Right renal cortex interstitium (tissue), 3 donors: ENCODE data around the gene TOP3B. TPM values are rescaled to one million over a fixed set of nuclear protein-coding genes. Genes with fewer than 3 reads are reported as not detected.

Source experiments
- DNase-seq, 3 donors: peaks; one replicate each; pipeline ENCODE4 v3.0.0-alpha.2; 2013; ENCODE audit warnings: low read depth in 3 of 3, low spot score in 2 of 3
- polyA plus RNA-seq, 3 donors: library from polyadenylated mRNA; unstranded; fragments of 120-200 nt; gene quantifications; one replicate each; pipeline ENCODE4 v1.2.1, GENCODE V29; 2013; ENCODE audit not compliant: insufficient read length in 3 of 3

TOP3B gene
- polyA plus RNA-seq, 3 donors: 22.4 to 27.8 (median 22.9) TPM

DNA sequence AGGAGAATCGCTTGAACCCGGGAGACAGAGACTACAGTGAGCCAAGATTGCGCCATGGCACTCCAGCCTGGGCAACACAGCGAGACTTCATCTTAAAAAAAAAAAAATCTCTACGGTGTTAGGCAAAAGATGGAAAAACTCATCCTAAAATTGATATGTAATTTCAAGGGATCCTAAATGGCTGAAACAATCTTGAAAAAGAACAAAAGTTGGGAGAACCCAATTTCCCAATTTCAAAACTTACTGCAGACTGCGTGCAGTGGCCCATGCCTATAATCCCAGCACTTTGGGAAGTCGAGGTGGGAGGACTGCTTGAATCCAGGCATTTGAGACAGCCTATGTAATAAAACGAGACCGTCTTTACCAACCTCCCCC is 31.7 kb upstream of the TOP3B start:
- DNase-seq: no peak

GRCh38 chr22:22013559-22014284 is 31.1 kb upstream of the TOP3B start:
- DNase-seq: no peak

DNA sequence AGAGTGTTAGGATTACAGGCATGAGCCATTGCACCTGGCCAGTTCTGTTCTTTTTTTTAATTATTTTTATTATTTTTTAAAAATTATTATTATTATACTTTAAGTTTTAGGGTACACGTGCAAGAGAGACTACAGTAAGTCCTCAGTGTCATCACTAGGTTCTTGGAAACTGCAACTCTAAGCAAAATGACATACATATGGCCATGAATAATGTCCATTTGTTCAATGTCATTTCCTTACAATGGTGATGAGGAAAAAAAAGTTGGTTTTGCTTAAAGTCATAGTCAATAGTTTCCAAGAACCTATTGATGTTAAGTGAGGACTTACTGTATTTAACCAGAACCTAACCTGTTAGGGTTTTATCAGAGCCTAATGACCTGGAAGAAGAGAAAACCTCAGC is 29.4 kb upstream of the TOP3B start:
- DNase-seq: no peak

- DNase-seq: no peak
These were observed 27.8 kb upstream of the TOP3B start for GRCh38 chr22:22010358-22010757.

DNA sequence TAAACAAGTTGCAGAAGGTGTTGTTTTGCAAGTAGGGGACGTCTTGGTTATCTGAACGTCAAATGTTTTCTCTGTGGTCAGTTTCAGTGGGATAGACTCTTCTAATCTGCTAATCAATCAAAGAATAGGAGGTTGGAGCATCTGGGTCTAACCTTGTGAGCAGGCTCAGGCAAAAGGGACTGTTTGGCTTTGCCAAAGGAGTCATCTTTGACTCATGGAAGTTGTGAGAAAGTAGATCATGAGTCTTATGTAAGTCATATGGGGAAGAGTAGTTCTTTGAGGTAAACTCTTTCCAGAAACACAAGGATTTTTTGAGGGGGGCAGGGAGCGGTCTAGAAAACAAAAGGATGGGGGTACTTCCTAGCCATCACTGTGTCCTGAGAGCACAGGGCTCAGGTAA is 27.1 kb upstream of the TOP3B start:
- DNase-seq: no peak

DNA sequence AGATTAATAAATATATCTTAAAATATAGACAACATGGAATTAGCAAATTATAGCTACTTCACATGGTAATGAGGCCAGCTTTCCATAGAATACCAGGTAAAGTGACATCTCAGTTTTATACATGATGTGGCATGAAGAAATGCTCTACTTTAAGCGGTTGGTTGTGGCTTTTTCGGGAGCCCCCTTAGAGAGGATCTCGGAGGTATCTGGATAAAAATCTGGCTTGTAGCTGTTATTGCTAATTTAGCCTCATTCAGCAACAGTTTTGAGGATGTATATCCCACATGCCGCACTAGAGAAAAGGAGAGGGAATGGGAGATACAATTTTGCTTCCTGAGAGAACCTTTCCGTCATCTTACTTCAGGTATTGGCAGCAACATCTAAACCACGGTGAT is 24.0 kb upstream of the TOP3B start:
- DNase-seq: no peak

DNA sequence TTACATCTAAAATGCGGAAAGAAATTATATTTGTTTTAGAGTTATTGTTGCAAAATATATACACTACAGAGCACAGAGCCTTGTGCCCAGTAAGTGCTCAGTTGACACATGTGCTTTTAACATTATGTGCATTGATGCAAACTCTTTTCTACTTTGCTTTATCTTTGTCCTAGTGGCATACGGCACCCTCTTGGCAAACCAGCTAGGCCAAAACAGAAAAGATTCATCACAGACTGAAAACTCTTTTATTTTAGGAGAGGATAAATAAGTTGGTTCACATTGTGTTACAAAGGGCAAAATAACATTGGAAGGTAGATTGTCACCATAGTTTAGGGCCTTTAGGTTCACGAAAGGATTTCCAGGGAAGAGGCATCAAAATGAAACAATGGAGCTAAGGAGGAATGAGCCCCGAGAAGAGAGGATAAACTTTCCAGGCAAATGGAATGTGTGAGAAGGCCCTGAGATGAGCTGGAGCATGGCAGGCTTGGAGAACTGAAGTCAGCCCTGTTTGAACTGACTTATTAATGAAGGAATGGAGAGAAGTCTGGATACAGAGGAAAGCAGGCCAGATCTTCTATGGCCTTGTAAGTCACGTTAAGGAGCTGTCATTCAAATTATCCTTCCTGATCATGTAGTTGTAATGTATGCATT is 23.5 kb upstream of the TOP3B start:
- DNase-seq: no peak

GRCh38 chr22:22003233-22003632 is 20.6 kb upstream of the TOP3B start:
- no peak for DNase-seq

- DNase-seq: no peak
These were observed 20.0 kb upstream of the TOP3B start for GRCh38 chr22:22002526-22003055.

DNA sequence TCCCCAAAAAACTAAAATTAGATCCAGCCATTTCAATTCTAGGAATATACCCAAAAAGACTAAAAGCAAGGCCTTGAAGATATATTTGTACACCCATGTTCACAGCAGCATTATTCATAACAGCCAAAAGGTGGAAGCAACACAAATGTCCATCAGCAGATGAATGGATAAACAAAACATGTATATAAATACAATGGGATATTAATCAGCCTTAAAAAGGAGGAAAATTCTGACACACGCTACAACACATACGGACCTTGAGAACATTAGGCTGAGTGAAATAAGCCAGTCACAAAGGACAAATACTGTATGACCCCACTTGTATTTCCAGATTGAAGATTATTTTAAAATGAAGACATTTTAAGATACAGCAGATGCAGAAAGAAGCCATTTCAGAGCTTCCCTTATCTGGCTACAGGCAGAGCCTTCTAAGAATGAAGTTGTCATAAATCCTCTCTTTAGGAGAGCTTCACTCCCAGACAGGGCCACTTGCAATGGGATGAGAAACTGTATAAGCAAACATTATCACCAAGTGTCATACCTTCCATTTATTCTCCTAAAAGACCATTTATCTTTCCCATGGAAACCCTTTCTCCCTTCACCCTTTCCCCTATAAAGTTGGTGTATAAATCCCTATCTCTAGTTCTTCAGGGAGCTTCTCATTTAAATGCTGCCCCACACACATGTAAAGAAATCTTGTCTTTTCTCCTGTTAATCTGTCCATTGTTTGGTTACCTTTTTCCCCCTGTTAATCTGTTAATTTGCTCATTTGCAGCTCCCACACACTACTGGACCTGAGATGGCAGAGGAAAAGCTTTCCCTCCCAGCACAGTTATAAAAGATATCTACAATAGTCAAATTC is 19.3 kb upstream of the TOP3B start:
- DNase-seq: no peak

DNA sequence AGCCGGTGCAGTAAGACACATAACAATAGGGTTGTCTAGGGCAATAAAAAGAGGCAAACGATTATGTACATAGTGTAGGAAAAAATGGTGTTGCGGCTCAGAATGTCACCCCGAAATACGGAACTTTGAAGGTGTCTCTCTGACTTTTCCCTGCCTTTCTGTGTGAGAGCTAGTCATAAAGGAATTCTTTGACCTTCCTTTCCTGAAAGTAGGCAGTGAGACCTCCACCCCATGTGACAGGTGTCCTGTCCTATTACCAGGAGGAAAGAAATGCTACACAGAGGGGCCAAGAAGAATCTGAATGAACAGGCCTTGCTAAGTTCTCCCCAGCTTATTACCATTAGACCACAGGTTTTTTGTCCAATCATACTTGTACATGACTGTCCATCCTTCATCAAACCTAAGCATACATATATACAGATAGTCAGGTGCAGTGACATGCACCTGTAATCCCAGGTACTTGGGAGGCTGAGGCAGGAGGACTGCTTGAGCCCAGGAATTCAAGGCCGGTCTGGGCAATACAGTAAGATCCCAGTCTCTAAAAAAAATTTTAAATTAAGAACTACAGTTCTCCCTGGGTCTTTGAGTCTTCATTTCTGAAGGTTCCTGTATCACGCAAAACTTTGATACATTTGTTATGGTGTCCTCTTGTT is 16.1 kb upstream of the TOP3B start:
- no peak for DNase-seq

DNA sequence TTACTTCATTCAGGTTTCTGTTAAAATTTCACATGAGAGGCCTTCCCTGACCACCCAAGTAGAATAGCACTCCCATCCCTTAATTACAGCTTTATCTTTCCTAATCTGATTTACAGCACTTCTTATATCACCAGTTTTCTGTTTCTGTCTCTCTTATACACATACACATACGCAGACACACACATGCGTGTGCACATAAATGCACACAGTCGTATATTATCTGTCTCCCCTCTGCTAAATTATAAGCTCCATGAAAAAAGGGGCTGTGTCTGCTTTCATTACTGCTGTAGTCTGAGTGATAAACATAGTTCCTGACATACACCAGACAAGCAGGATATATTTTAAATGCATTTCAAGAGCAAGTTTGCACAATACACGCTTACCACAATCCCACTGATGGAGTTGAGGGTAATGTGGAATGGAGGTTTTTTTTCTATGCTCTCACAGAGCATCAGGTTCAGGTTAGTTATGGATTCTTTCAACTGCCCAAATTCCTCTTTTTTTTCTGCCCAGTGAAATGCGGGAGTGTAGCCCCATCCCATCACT is 13.7 kb upstream of the TOP3B start:
- no peak for DNase-seq

DNA sequence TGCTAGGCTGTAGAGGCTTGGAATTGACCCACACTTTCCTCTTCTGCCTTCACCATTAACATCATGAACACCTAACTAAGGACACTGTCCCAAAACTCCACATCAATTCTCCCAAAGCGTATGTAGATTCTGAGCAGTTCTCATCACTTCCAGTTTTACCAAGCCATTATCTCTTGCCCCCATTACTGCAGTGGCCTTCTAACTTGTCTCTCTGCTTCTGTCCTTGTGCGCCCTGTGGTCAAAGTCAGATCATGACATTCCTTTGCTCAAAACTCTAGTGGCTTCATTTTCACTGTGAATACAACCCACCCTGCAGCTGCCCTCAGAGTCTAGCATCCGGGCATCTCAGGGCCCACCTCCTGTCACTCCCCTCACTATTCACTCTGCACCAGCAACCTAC is 13.1 kb upstream of the TOP3B start:
- no peak for DNase-seq

- DNase-seq: no peak
These were observed 12.4 kb upstream of the TOP3B start for GRCh38 chr22:21994881-21995444.

DNA sequence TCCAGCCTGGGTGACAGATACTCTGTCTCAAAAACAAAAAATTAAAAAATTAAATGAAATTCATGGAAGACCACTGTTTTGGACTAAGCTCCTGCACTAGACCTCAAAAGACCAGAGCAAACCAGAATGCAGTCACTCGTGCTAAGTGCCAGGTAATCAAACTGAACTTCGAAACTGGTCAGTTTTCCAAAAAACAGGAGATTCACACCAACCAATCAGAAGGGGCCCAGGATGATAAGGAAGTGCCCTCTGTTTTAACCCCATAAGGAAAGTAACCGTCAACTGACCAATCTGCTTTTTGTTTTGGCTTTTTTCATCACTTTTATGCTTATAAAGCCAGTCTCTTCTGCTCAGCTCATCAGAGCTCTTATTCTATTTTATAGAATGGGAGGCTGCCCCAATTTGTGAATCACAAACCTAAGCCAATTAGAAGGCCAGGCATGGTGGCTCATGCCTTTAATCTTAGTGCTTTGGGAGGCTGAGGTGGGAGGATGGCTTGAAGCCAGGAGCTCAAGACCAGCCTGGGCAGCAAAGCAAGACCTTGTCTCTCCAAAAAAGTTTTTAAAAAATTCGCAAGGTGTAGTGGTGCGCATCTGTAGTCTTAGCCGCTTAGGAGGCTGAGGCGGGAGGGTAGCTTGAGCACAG is 10.1 kb upstream of the TOP3B start:
- no peak for DNase-seq

DNA sequence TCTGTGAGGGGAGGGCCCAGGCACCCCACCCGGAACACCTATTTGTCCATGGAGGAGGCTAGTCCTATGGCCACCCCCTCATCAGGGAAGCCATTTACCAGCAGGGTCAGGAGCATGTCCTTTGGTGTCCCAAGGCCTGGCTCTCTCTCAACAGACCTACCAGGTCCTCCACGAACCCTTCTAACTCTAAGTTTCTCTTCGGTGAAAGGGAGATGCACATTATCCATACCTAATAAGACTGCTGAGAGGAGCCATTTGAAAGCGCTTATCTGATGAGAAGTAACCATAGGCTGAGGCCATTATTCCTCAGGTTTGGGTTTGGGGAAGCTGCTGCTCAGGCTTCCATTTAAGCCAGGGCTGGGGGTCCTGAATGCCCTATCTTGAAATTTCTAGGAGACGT is 9.2 kb upstream of the TOP3B start:
- no peak for DNase-seq

DNA sequence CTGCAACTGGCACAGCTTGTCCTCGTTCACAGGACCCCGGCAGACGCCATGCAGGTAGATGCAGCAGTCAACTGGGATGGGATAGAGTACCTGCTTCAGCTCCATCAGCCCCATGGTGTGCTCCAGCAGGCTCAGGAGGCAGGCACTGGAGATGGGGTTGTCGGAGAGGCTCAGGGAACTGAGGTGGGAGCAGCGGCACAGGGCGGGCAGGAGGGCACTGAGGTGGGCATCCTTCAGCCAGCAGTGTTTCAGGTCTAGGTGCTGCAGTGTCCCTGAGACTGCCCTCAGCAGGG is 8.7 kb upstream of the TOP3B start:
- no peak for DNase-seq

DNA sequence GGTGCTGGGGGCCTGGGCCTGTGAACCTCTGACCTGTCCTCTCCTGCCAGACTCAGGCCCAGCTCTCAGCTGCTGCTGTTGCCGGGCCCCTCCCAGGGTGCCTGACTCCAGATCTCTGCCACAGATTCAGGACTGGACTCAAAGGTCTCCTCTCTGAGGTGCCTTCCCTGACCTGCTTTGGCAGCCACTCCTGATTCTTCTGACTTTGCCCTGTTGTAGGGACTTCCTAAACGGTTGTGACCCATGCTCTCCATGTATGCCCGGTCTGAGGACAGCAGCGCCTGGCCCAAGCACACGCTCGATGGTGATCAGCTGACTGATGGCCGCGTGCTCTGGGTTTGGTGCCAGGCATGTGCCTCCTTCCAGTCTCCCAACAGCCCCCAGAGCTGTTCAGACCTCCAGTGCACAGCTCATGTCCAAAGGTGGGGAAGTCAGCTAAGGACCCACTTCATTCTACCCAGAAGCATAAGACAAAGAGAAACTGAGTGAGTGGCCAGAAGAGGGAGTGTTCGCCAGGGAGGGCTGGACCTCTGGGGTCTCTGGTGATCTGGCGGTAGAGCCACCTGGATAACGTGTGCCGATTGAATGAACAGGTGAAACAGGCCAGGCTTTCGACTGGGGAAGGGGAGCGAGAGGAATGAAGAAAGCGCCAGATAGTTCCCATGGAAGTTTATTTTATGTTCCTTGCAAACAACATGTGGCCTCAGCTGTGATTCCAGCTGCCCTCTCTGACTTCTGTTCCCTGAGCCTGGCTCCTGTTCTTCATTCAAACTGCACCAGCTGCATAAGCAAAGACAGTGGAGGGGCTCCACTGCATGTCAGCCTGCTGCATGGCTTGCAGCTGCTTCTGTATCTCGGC is 8.1 kb upstream of the TOP3B start:
- DNase-seq: no peak

DNA sequence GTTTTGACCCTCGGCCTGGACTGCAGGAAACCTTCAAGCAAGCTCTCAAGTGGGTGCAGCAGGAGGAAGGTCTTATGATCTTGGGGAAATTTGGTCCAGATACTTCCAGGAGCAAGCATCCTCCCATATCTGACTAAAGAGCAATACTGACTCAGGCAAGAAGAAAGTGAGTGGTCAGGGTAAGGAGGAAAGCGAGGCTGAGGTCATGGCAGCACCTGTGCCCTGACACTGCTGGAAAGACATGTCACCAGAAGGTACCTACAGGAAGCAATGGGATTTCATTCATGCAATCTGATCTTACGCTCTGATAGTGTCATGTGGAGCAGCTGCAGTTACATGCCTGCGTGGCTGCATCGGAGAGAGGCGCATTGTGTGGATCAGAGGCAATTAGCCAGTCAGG is 6.5 kb upstream of the TOP3B start:
- DNase-seq: no peak
